ENCODE data around the gene JAM3. TPM values are rescaled to one million over a fixed set of nuclear protein-coding genes. Genes with fewer than 3 reads are reported as not detected.

JAM3 gene
- polyA plus RNA-seq, 1 of the 3 experiments (the other 2 are of a cell fraction) = 56.8 TPM

GRCh38 chr11:134171951-134172350 lies 103.1 kb downstream of the JAM3 start:
- Histone ChIP-seq H3K9ac (no peak overlapping the region), H2AFZ (ENCODE audit: low read depth) (no peak overlapping the region), H3K9me2 (no peaks in the 10 kb centered on the region), H3K27me3 (ENCODE audit: insufficient read depth) (no peaks in the 10 kb centered on the region), H3K36me3 (replicated peaks in 1 of 2; ENCODE audit: control insufficient read depth in 1 of 2, insufficient read depth in 2 of 2, low read length in 1 of 2) (peaks cover 48 to 72% of the 10 kb centered on the region in 2 experiments), H3K4me3 (ENCODE audit: low read depth in 2 of 2, low read length in 1 of 2) (no peak overlapping the region), H3K27ac (ENCODE audit: low read depth in 2 of 2, low read length in 1 of 2) (no peak overlapping the region), H3K9me3 (no peaks in the 10 kb centered on the region), H4K20me1 (ENCODE audit: insufficient read depth) (no peaks in the 10 kb centered on the region), H3F3A (replicated peaks; ENCODE audit: insufficient read depth) (no peaks in the 10 kb centered on the region), H3K79me2 (ENCODE audit: insufficient read depth) (no peaks in the 10 kb centered on the region), H3K4me2 (no peak overlapping the region), H3K4me1 (ENCODE audit: control insufficient read depth in 1 of 2, insufficient read depth in 2 of 2, low read depth in 1 of 2, low read length in 1 of 2) (no peaks in the 10 kb centered on the region)
- CTCF ChIA-PET = no interaction called here
- WGBS (ENCODE audit: low lambda C conversion rate) = 98% methylated on average over 10 of the region's 10 CpGs
- TF ChIP-seq RCOR1 (IDR thresholded peaks at IDR 0.05; ENCODE audit: low read length) (no peak), FOXM1 (IDR thresholded peaks at IDR 0.05; ENCODE audit: low read depth) (no peak), NFIC (IDR thresholded peaks at IDR 0.05; ENCODE audit: borderline replicate concordance) (no peak), MAX (IDR thresholded peaks at IDR 0.05; ENCODE audit: low read depth) (no peak)
- no peak for DNase-seq
- POLR2A ChIA-PET = no interaction called here

DNA sequence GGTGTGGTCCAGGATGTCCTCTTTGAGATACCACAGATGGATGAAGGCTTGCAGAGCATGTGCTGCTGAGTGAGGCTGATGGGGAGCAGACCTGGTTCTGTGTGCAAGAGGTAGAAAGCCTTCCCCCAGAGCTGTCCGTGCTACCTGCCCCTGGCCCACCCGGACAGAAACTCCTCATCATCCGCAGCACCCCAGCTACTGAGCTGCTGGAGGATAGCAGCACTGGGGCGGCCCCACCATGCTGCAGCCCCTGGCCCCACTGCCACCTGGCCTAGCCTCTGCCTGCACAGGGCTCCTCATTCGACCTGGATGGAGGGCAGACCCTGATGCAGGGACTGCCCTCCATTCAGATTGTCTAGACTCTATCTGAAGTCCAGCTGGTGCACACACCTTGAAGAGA lies 104.4 kb downstream of the JAM3 start:
- no peaks in the 10 kb centered on the region for H3K9me2 ChIP-seq
- H3F3A ChIP-seq (replicated peaks; ENCODE audit: insufficient read depth) = no peaks in the 10 kb centered on the region
- no peak overlapping the region for H2AFZ ChIP-seq (ENCODE audit: low read depth)
- no peak overlapping the region for H3K9ac ChIP-seq
- CTCF ChIA-PET = interaction anchor here (0.9 kb wide), 1 partner anchor 123 kb away, joined by 3 read pairs; no protein-coding TSS in a partner anchor
- TF ChIP-seq RAD21 (IDR thresholded peaks at IDR 0.05; ENCODE audit: low read length) = no peak
- TF ChIP-seq USF1 (IDR thresholded peaks at IDR 0.05; ENCODE audit: borderline replicate concordance, low read depth) = no peak
- TF ChIP-seq NFIC (IDR thresholded peaks at IDR 0.05; ENCODE audit: borderline replicate concordance) = no peak
- no peak for TF ChIP-seq FOSL2 (IDR thresholded peaks at IDR 0.05; ENCODE audit: borderline replicate concordance, low read depth)
- TF ChIP-seq, protein P1, sequence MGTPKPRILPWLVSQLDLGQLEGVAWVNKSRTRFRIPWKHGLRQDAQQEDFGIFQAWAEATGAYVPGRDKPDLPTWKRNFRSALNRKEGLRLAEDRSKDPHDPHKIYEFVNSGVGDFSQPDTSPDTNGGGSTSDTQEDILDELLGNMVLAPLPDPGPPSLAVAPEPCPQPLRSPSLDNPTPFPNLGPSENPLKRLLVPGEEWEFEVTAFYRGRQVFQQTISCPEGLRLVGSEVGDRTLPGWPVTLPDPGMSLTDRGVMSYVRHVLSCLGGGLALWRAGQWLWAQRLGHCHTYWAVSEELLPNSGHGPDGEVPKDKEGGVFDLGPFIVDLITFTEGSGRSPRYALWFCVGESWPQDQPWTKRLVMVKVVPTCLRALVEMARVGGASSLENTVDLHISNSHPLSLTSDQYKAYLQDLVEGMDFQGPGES (IDR thresholded peaks at IDR 0.05; ENCODE audit: low read depth, low read length) = no peak
- no peak for TF ChIP-seq RFX5 (IDR thresholded peaks at IDR 0.05; ENCODE audit: low read length)
- TF ChIP-seq, protein P2, sequence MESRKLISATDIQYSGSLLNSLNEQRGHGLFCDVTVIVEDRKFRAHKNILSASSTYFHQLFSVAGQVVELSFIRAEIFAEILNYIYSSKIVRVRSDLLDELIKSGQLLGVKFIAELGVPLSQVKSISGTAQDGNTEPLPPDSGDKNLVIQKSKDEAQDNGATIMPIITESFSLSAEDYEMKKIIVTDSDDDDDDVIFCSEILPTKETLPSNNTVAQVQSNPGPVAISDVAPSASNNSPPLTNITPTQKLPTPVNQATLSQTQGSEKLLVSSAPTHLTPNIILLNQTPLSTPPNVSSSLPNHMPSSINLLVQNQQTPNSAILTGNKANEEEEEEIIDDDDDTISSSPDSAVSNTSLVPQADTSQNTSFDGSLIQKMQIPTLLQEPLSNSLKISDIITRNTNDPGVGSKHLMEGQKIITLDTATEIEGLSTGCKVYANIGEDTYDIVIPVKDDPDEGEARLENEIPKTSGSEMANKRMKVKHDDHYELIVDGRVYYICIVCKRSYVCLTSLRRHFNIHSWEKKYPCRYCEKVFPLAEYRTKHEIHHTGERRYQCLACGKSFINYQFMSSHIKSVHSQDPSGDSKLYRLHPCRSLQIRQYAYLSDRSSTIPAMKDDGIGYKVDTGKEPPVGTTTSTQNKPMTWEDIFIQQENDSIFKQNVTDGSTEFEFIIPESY (IDR thresholded peaks at IDR 0.05; ENCODE audit: borderline replicate concordance, low read depth) = no peak
- no peak for TF ChIP-seq RCOR1 (IDR thresholded peaks at IDR 0.05; ENCODE audit: low read length)
- TF ChIP-seq, protein P3, sequence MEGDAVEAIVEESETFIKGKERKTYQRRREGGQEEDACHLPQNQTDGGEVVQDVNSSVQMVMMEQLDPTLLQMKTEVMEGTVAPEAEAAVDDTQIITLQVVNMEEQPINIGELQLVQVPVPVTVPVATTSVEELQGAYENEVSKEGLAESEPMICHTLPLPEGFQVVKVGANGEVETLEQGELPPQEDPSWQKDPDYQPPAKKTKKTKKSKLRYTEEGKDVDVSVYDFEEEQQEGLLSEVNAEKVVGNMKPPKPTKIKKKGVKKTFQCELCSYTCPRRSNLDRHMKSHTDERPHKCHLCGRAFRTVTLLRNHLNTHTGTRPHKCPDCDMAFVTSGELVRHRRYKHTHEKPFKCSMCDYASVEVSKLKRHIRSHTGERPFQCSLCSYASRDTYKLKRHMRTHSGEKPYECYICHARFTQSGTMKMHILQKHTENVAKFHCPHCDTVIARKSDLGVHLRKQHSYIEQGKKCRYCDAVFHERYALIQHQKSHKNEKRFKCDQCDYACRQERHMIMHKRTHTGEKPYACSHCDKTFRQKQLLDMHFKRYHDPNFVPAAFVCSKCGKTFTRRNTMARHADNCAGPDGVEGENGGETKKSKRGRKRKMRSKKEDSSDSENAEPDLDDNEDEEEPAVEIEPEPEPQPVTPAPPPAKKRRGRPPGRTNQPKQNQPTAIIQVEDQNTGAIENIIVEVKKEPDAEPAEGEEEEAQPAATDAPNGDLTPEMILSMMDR (IDR thresholded peaks at IDR 0.05) = no peak
- no CpG with 5 or more reads among the region's 5 CpGs for WGBS (ENCODE audit: low lambda C conversion rate)
- no peak overlapping the region for H3K27ac ChIP-seq (ENCODE audit: low read depth in 2 of 2, low read length in 1 of 2)
- H3K36me3 ChIP-seq (replicated peaks in 1 of 2; ENCODE audit: control insufficient read depth in 1 of 2, insufficient read depth in 2 of 2, low read length in 1 of 2) = peaks cover 46 to 78% of the 10 kb centered on the region in 2 experiments
- H3K9me3 ChIP-seq = no peaks in the 10 kb centered on the region
- H4K20me1 ChIP-seq (ENCODE audit: insufficient read depth) = no peaks in the 10 kb centered on the region
- no peaks in the 10 kb centered on the region for H3K79me2 ChIP-seq (ENCODE audit: insufficient read depth)
- no peaks in the 10 kb centered on the region for H3K4me1 ChIP-seq (ENCODE audit: control insufficient read depth in 1 of 2, insufficient read depth in 2 of 2, low read depth in 1 of 2, low read length in 1 of 2)
- H3K27me3 ChIP-seq (ENCODE audit: insufficient read depth) = no peaks in the 10 kb centered on the region
- POLR2A ChIA-PET = no interaction called here
- H3K4me3 ChIP-seq (ENCODE audit: low read depth in 2 of 2, low read length in 1 of 2) = no peak overlapping the region
- DNase-seq = no peak
- H3K4me2 ChIP-seq = no peak overlapping the region
